ENCODE results near the gene AAR2. TPM values are rescaled to one million over a fixed set of nuclear protein-coding genes. Genes with fewer than 3 reads are reported as not detected.

AAR2 gene
- total and polyA plus RNA-seq, 7 experiments from 2014 or later = 18.2 to 55.8 (median 24.3) TPM

GRCh38 chr20:36259177-36260061 lies 23.1 kb downstream of the AAR2 start:
- DNase-seq (no peak), ATAC-seq (no peak)
- no peaks in the 10 kb centered on the region for H3K27me3 Mint-ChIP-seq
- Histone ChIP-seq H3K4me3 (ENCODE audit: low read length) (no peak overlapping the region), H3K27ac (ENCODE audit: low read depth, low read length) (no peak overlapping the region), H3K4me1 (ENCODE audit: control insufficient read depth in 2 of 2, insufficient read depth in 2 of 2, low read length in 2 of 2) (no peaks in the 10 kb centered on the region), H3K9me3 (ENCODE audit: control insufficient read depth in 2 of 3, low read length in 3 of 3) (no peaks in the 10 kb centered on the region), H3K36me3 (ENCODE audit: control insufficient read depth in 2 of 3, insufficient read depth in 3 of 3, low read length in 3 of 3) (peaks cover 0 to 28% (median 8%) of the 10 kb centered on the region in 3 experiments), H3K27me3 (ENCODE audit: control insufficient read depth in 2 of 2, insufficient read depth in 2 of 2, low read length in 2 of 2) (no peaks in the 10 kb centered on the region)
- intact Hi-C loops (cut with micrococcal nuclease) = no loop called here
- peaks cover 0 to 30% (median 0%) of the 10 kb centered on the region in 5 donors for H3K36me3 Mint-ChIP-seq
- CTCF ChIA-PET = interaction anchor here (0.5 kb wide), 1 partner anchor 22 kb away, joined by 3 read pairs; no protein-coding TSS in a partner anchor
- no peak overlapping the region for H3K27ac Mint-ChIP-seq
- POLR2A ChIA-PET = no interaction called here
- peaks cover 0 to 1% (median 0%) of the 10 kb centered on the region in 7 donors for H3K4me1 Mint-ChIP-seq
- no peaks in the 10 kb centered on the region for H3K9me3 Mint-ChIP-seq
- H3K4me3 Mint-ChIP-seq = no peak overlapping the region

GRCh38 chr20:36260316-36260715 lies 24.0 kb downstream of the AAR2 start:
- intact Hi-C loops (cut with micrococcal nuclease) = no loop called here
- ChIA-PET CTCF (no interaction called here), POLR2A (no interaction called here)
- no peak overlapping the region for H3K27ac ChIP-seq (ENCODE audit: low read depth, low read length)
- DNase-seq (no peak), ATAC-seq (no peak)
- H3K4me1 ChIP-seq (ENCODE audit: control insufficient read depth in 2 of 2, insufficient read depth in 2 of 2, low read length in 2 of 2) = no peaks in the 10 kb centered on the region
- H3K36me3 Mint-ChIP-seq = peaks cover 0 to 26% (median 0%) of the 10 kb centered on the region in 5 donors
- H3K4me3 ChIP-seq (ENCODE audit: low read length) = no peak overlapping the region
- no peak overlapping the region for H3K4me3 Mint-ChIP-seq
- H3K4me1 Mint-ChIP-seq = peaks cover 0 to 1% (median 0%) of the 10 kb centered on the region in 7 donors
- peaks cover 0 to 21% (median 8%) of the 10 kb centered on the region in 3 experiments for H3K36me3 ChIP-seq (ENCODE audit: control insufficient read depth in 2 of 3, insufficient read depth in 3 of 3, low read length in 3 of 3)
- no peaks in the 10 kb centered on the region for H3K27me3 Mint-ChIP-seq
- H3K9me3 ChIP-seq (ENCODE audit: control insufficient read depth in 2 of 3, low read length in 3 of 3) = no peaks in the 10 kb centered on the region
- H3K27ac Mint-ChIP-seq = no peak overlapping the region
- no peaks in the 10 kb centered on the region for H3K9me3 Mint-ChIP-seq
- no peaks in the 10 kb centered on the region for H3K27me3 ChIP-seq (ENCODE audit: control insufficient read depth in 2 of 2, insufficient read depth in 2 of 2, low read length in 2 of 2)

- intact Hi-C loops (cut with micrococcal nuclease) = no loop called here
- H3K27ac Mint-ChIP-seq = no peak overlapping the region
- H3K27me3 ChIP-seq (ENCODE audit: control insufficient read depth in 2 of 2, insufficient read depth in 2 of 2, low read length in 2 of 2) = no peaks in the 10 kb centered on the region
- peaks cover 0 to 1% (median 0%) of the 10 kb centered on the region in 7 donors for H3K4me1 Mint-ChIP-seq
- peaks cover 0 to 14% (median 0%) of the 10 kb centered on the region in 5 donors for H3K36me3 Mint-ChIP-seq
- DNase-seq = no peak
- no peaks in the 10 kb centered on the region for H3K27me3 Mint-ChIP-seq
- H3K9me3 ChIP-seq (ENCODE audit: control insufficient read depth in 2 of 3, low read length in 3 of 3) = no peaks in the 10 kb centered on the region
- H3K4me3 Mint-ChIP-seq = no peak overlapping the region
- H3K4me1 ChIP-seq (ENCODE audit: control insufficient read depth in 2 of 2, insufficient read depth in 2 of 2, low read length in 2 of 2) = no peaks in the 10 kb centered on the region
- ATAC-seq = peak; percentile 27
- POLR2A ChIA-PET = no interaction called here
- no peak overlapping the region for H3K4me3 ChIP-seq (ENCODE audit: low read length)
- CTCF ChIA-PET = no interaction called here
- no peaks in the 10 kb centered on the region for H3K9me3 Mint-ChIP-seq
- peaks cover 0 to 8% (median 6%) of the 10 kb centered on the region in 3 experiments for H3K36me3 ChIP-seq (ENCODE audit: control insufficient read depth in 2 of 3, insufficient read depth in 3 of 3, low read length in 3 of 3)
- no peak overlapping the region for H3K27ac ChIP-seq (ENCODE audit: low read depth, low read length)
Observed at GRCh38 chr20:36261389-36262105, 25.3 kb downstream of the AAR2 start.

- CTCF ChIA-PET = no interaction called here
- no peak overlapping the region for H3K4me3 Mint-ChIP-seq
- peaks cover 0 to 1% (median 0%) of the 10 kb centered on the region in 7 donors for H3K4me1 Mint-ChIP-seq
Observed at GRCh38 chr20:36262440-36262839, 26.2 kb downstream of the AAR2 start.

GRCh38 chr20:36264426-36265246 lies 28.4 kb downstream of the AAR2 start:
- Mint-ChIP-seq H3K36me3 (peaks cover 0 to 3% (median 0%) of the 10 kb centered on the region in 5 donors), H3K4me1 (peaks cover 0 to 1% (median 0%) of the 10 kb centered on the region in 7 donors), H3K27ac (no peak overlapping the region), H3K9me3 (no peaks in the 10 kb centered on the region), H3K27me3 (no peaks in the 10 kb centered on the region), H3K4me3 (no peak overlapping the region)
- intact Hi-C loops (cut with micrococcal nuclease) = no loop called here
- ATAC-seq = no peak
- no peaks in the 10 kb centered on the region for H3K36me3 ChIP-seq (ENCODE audit: control insufficient read depth in 2 of 3, insufficient read depth in 3 of 3, low read length in 3 of 3)
- DNase-seq = no peak
- ChIA-PET POLR2A (no interaction called here), CTCF (interaction anchor here (0.5 kb wide), 1 partner anchor 91 kb away, joined by 7 read pairs; no protein-coding TSS in a partner anchor)
- H3K27me3 ChIP-seq (ENCODE audit: control insufficient read depth in 2 of 2, insufficient read depth in 2 of 2, low read length in 2 of 2) = no peaks in the 10 kb centered on the region
- H3K4me1 ChIP-seq (ENCODE audit: control insufficient read depth in 2 of 2, insufficient read depth in 2 of 2, low read length in 2 of 2) = no peaks in the 10 kb centered on the region
- H3K9me3 ChIP-seq (ENCODE audit: control insufficient read depth in 2 of 3, low read length in 3 of 3) = no peaks in the 10 kb centered on the region
- no peak overlapping the region for H3K4me3 ChIP-seq (ENCODE audit: low read length)
- H3K27ac ChIP-seq (ENCODE audit: low read depth, low read length) = no peak overlapping the region

More at GRCh38 chr20:36262440-36262839, 26.2 kb downstream of the AAR2 start:
- Histone ChIP-seq H3K9me3 (ENCODE audit: control insufficient read depth in 2 of 3, low read length in 3 of 3) (no peaks in the 10 kb centered on the region), H3K36me3 (ENCODE audit: control insufficient read depth in 2 of 3, insufficient read depth in 3 of 3, low read length in 3 of 3) (no peaks in the 10 kb centered on the region), H3K4me1 (ENCODE audit: control insufficient read depth in 2 of 2, insufficient read depth in 2 of 2, low read length in 2 of 2) (no peaks in the 10 kb centered on the region), H3K4me3 (ENCODE audit: low read length) (no peak overlapping the region), H3K27ac (ENCODE audit: low read depth, low read length) (no peak overlapping the region), H3K27me3 (ENCODE audit: control insufficient read depth in 2 of 2, insufficient read depth in 2 of 2, low read length in 2 of 2) (no peaks in the 10 kb centered on the region)
- DNase-seq (no peak), ATAC-seq (no peak)
- peaks cover 0 to 7% (median 0%) of the 10 kb centered on the region in 5 donors for H3K36me3 Mint-ChIP-seq
- POLR2A ChIA-PET = no interaction called here
- no peaks in the 10 kb centered on the region for H3K9me3 Mint-ChIP-seq
- intact Hi-C loops (cut with micrococcal nuclease) = no loop called here
- no peak overlapping the region for H3K27ac Mint-ChIP-seq
- H3K27me3 Mint-ChIP-seq = no peaks in the 10 kb centered on the region

GRCh38 chr20:36266189-36266588 lies 29.9 kb downstream of the AAR2 start:
- Mint-ChIP-seq H3K4me3 (no peak overlapping the region), H3K4me1 (no peaks in the 10 kb centered on the region), H3K36me3 (peaks cover 0 to 3% (median 0%) of the 10 kb centered on the region in 5 donors), H3K27me3 (no peaks in the 10 kb centered on the region), H3K27ac (no peak overlapping the region), H3K9me3 (no peaks in the 10 kb centered on the region)
- H3K27me3 ChIP-seq (ENCODE audit: control insufficient read depth in 2 of 2, insufficient read depth in 2 of 2, low read length in 2 of 2) = no peaks in the 10 kb centered on the region
- no peaks in the 10 kb centered on the region for H3K36me3 ChIP-seq (ENCODE audit: control insufficient read depth in 2 of 3, insufficient read depth in 3 of 3, low read length in 3 of 3)
- no peaks in the 10 kb centered on the region for H3K9me3 ChIP-seq (ENCODE audit: control insufficient read depth in 2 of 3, low read length in 3 of 3)
- POLR2A ChIA-PET = no interaction called here
- CTCF ChIA-PET = no interaction called here
- DNase-seq (no peak), ATAC-seq (no peak)
- intact Hi-C loops (cut with micrococcal nuclease) = no loop called here
- H3K27ac ChIP-seq (ENCODE audit: low read depth, low read length) = no peak overlapping the region
- H3K4me1 ChIP-seq (ENCODE audit: control insufficient read depth in 2 of 2, insufficient read depth in 2 of 2, low read length in 2 of 2) = no peaks in the 10 kb centered on the region
- no peak overlapping the region for H3K4me3 ChIP-seq (ENCODE audit: low read length)

Data from naive thymus-derived CD4-positive, alpha-beta T cell (primary cell).